GM12875 (cell line): ENCODE measurements around the gene CCDC102A.

Experiments
- H3K4me3 ChIP-seq: one replicate; pipeline ENCODE4 v1.5.1; 2011; ENCODE audit warnings: low read depth, low read length, control low read depth
- TF ChIP-seq, protein P1 (sequence below): IDR thresholded peaks from 2 replicates; pipeline ENCODE4 v1.5.1; 2011; ENCODE audit warnings: low read depth, mild to moderate bottlenecking, control low read depth, inconsistent platforms, low read length, moderate library complexity, borderline replicate concordance; ENCODE audit not compliant: insufficient read depth

CCDC102A gene

GRCh38 chr16:57541754-57542435 is 5.5 kb upstream of the CCDC102A start:
- TF ChIP-seq, protein P1, sequence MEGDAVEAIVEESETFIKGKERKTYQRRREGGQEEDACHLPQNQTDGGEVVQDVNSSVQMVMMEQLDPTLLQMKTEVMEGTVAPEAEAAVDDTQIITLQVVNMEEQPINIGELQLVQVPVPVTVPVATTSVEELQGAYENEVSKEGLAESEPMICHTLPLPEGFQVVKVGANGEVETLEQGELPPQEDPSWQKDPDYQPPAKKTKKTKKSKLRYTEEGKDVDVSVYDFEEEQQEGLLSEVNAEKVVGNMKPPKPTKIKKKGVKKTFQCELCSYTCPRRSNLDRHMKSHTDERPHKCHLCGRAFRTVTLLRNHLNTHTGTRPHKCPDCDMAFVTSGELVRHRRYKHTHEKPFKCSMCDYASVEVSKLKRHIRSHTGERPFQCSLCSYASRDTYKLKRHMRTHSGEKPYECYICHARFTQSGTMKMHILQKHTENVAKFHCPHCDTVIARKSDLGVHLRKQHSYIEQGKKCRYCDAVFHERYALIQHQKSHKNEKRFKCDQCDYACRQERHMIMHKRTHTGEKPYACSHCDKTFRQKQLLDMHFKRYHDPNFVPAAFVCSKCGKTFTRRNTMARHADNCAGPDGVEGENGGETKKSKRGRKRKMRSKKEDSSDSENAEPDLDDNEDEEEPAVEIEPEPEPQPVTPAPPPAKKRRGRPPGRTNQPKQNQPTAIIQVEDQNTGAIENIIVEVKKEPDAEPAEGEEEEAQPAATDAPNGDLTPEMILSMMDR, result no peak
- peak overlapping the region; percentile 75 for H3K4me3 ChIP-seq

- H3K4me3 ChIP-seq, result no peak overlapping the region
- TF ChIP-seq, protein P1, result no peak
These were observed 4.8 kb upstream of the CCDC102A start for GRCh38 chr16:57540906-57541753.

- H3K4me3 ChIP-seq, result no peak overlapping the region
- TF ChIP-seq, protein P1, result no peak
These were observed 4.0 kb upstream of the CCDC102A start for GRCh38 chr16:57540387-57540786.

- TF ChIP-seq, protein P1, result no peak
- H3K4me3 ChIP-seq, result no peak overlapping the region
These were observed 2.9 kb upstream of the CCDC102A start for GRCh38 chr16:57539072-57539796.

- H3K4me3 ChIP-seq, result no peak overlapping the region
- TF ChIP-seq, protein P1, result no peak
These were observed 1.9 kb upstream of the CCDC102A start for GRCh38 chr16:57538235-57538721.

DNA sequence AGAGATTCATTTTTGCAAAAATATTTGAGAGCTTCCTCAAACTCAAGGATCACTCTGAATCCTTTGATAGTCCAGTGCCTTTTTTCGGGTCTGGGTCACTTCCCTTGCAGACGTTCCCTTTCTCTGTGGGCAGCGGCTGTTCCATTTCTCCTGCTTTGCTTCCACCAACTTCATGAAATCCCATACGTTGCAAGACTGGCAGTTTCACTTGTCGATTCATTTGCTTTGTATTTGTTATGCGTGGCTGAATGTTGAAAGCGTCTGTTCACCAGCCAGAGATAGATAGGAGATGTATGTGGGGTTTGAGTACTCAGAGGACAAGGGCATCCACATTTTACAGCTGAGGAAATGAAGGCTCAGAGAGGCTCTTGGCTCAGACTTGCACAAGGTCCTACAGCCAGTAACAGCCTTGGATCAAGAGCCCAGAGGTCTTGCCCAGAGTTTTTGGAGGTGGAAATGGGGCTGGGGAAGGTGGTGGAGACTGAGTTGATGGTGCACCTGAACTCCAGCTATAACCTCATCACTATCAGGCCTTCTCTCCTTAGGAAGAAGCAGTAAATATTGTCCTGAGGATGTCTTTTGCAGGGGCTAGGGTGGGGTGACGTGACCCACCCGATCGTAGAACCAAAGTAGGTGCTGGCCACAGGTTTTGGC is 1.3 kb upstream of the CCDC102A start:
- H3K4me3 ChIP-seq, result peak overlapping the region; percentile 59
- TF ChIP-seq, protein P1, result no peak
